Keratinocyte (primary cell): ENCODE measurements around the gene EYS.

ENCODE experiments used
- CTCF ChIP-seq, 3 experiments: IDR thresholded peaks in 1 of 3; conservative IDR thresholded peaks in 1 of 3; optimal IDR thresholded peaks in 1 of 3; 2 replicates in 2 of 3; 3 replicates in 1 of 3; pipeline versions ENCODE3 to v1.5.1; 2011; ENCODE audit warnings: low read length in 3 of 3, mild to moderate bottlenecking in 3 of 3, moderate library complexity in 2 of 3, control low read depth in 1 of 3, inconsistent platforms in 1 of 3; ENCODE audit not compliant: insufficient read depth in 2 of 3; ENCODE audit errors: extremely low read depth in 1 of 3
- EZH2 ChIP-seq: IDR thresholded peaks from one replicate; pipeline ENCODE4 v1.6.1; 2012; ENCODE audit warnings: inconsistent platforms, mild to moderate bottlenecking, low read length, moderate library complexity

DNA sequence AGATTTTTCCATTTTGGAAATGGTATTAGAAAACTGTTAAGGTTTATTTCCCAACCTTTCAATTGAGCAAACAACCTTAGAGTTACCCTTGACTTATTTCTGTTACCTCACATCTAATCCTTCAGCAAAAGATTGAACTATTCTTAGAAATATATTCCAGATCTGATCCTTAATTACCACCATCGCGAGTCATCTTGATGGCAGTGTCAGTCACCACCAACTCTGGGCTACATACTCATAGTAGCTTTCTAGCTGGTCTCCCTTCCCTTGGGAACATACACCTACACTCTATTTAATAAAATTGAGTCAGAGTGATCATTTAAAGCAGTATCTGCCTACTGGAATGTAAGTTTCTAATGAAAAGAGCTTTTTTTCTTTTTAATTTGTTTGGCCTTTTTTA, 308.2 kb downstream of the EYS start:
- TF ChIP-seq CTCF (optimal IDR thresholded peaks at IDR 0.05 in 1 of 3, IDR thresholded peaks at IDR 0.05 in 1 of 3, conservative IDR thresholded peaks at IDR 0.05 in 1 of 3; ENCODE audit: extremely low read depth in 1 of 3, insufficient read depth in 2 of 3, low read length in 3 of 3) (no peak), EZH2 (no peak)
